HG03280 (cell line): ENCODE data around the gene ASTN1.
"Not testable (repeated sequence)": the region's sequence is repeated elsewhere in the genome, so short reads cannot be mapped to it uniquely, and the experiment has no call there.

Experiments used
- ATAC-seq: cut with Tn5 transposase; IDR thresholded peaks from one replicate; pipeline ENCODE4 v1.9.1; 2021; ENCODE audit warnings: mild to moderate bottlenecking, moderate library complexity; ENCODE audit not compliant: unreplicated experiment

ASTN1 gene

DNA sequence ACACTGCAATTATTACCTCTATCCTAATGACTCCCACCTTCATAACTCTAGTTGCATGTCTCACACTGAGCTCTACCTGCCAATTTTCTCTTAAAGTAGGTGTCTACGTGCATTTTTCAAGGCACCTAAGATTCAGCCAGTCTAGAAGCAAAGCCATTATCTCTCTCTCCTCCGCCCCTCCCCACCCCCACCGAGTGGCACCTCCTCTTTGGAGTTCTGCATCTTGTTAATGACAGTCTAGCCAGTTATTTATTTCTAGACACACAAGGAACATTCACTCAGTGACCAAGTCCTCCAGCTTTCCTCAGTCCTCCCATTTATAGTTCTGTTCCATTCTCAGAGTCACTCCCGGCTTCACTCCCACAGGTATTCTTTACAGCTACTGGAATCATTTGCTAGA lies 47.6 kb downstream of the ASTN1 start:
- ATAC-seq: no peak

- no peak for ATAC-seq
Measured at GRCh38 chr1:177106614-177107365, 57.7 kb downstream of the ASTN1 start.

GRCh38 chr1:177106196-177106595 lies 58.3 kb downstream of the ASTN1 start:
- ATAC-seq: no peak

DNA sequence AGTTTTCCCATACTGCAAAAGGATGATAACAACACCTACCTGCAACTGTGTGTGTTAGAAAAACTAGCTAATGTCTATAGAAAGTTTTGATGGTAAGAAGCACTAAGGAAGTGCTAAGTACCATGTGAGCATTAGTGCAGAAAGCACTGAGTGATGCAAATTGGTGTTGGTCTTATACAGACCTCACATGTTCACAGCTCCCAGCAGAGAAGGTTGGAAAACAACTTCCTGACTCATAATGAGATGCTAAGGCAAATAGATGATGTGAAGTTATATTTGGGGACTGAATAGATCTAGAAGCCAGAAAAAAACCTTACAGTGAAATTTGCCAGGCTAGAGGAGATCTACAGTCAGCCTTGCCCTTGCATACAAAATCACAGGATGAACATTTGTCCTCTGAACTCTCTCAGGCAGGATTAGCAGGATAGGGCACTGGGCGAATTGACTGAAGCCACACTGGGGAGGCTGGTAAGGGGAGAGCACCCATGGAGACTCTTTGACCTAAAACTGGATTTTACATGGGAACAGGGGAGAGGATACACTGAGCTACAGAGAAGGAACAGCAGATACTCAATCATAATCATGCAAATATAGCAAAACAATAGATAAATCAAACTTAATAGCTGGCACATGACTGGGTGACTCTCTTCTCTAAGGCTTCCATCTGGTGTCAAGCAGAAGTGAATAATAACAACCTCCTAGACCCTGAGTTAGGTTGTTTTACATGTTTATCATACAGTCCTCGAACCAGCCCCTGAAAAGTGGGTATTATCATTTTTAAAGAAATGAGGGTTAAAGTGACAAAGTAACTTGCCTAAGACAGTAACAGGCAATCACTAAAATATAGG lies 61.3 kb downstream of the ASTN1 start:
- no peak for ATAC-seq

DNA sequence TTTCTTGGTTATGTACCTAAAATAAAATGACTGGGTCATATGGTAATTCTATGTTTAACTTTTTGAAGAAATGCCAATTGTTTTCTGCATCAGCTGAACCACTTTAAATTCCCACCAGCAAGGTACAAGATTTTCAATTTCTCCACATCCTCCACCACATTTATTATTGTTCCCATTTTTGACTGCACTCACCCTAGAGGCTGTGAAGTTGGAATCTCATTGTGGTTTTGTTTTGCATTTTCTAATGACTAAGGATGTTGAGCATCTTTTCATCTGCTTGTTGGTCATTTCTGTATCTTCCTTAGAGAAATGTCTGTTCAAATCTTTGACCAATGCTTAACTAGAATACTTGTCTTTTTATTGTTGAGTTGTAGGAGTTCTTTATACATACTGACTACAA lies 72.5 kb downstream of the ASTN1 start:
- ATAC-seq: no peak

- no peak for ATAC-seq
Measured at GRCh38 chr1:177091040-177091439, 73.5 kb downstream of the ASTN1 start.

- ATAC-seq: no peak
Measured at GRCh38 chr1:177088966-177089365, 75.5 kb downstream of the ASTN1 start.

- ATAC-seq: no peak
Measured at GRCh38 chr1:177082855-177083693, 81.4 kb downstream of the ASTN1 start.

GRCh38 chr1:177080564-177080963 lies 83.9 kb downstream of the ASTN1 start:
- no peak for ATAC-seq

GRCh38 chr1:177077734-177078499 lies 86.6 kb downstream of the ASTN1 start:
- ATAC-seq: no peak

DNA sequence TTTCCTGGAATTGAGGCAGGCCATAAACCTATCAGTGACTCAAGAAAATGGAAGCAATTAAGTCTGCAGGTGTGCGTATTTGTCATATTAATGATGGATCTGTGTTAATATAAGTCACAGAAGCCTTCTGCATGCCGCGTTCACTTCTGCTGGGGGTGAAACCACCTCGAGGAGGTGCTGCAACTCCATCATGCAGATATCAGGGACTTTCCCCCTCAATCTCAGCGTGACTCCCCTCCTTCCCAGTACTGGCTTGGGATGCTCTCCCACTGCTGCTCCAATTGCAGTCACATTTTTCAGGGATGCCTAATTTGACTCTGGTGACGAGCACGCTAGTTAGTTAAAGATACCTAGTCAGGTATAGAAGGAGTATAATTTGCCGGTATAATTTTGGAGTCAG lies 87.5 kb downstream of the ASTN1 start:
- ATAC-seq: no peak

DNA sequence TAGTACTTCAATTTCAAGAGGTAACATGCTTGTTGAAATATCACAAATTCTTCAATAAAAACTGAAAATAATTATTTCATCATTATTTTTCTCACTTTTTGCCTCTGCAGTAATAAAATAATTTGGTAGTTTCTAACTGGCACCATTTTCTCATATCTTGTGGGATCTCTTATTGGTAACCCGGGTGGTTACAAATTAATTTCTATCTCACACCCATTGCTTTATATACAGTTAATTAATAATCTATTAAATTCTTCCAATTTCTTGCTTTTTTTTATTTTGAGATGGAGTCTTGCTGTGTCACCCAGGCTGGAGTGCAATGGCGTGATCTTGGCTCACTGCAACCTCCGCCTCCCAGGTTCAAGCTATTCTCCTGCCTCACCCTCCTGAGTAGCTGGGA lies 89.7 kb downstream of the ASTN1 start:
- not testable (repeated sequence) for ATAC-seq

- no peak for ATAC-seq
Measured at GRCh38 chr1:177069490-177069889, 95.0 kb downstream of the ASTN1 start.

DNA sequence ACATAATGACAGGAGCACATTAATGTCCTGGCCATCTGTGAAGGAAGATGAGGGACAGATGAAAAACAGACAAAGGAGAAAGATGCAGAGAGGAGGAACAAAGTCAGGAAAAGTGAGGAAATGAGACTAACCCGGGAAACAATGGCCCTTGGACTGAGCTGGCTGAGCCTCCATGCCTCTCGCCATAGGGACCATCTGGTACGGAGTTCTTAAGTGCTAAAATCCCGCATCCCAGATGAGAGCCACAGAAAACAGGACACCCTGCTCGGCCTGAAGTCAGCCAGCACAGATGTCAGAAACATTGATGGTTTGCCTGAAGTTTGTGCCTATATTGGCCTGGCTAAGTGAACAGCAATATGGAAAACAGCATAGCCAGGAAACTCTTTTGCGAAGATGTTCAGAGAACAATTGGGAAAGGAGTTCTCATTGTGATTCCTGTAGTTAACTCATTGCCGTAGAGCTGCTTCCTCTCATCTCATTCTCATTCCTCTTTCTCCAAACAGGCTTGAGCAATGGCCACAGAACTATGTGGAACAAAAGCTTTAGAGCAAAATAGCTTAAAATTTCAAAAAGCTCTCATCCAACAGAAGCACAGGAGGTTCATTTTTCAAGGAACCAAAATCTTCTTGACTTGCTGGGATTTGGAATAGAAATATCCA lies 96.6 kb downstream of the ASTN1 start:
- no peak for ATAC-seq

DNA sequence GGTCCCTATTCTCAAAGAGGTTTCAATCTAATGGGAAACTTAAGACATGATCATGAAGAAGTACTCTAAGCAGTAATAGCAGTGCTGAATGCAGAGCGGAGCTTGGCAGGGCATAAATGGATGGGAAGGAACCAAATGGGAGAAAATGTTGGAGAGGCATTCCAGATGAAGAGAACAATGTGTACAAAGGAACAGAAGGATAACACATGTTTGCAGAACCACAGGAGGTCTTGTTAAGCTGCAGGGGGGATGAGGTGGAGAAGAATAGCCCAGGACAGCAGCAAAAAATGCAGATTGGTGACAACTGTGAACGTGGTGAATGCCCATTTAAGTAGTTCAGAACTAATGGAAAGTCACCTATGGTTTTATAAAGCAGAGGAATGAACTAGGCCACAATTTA lies 99.1 kb downstream of the ASTN1 start:
- ATAC-seq: no peak

DNA sequence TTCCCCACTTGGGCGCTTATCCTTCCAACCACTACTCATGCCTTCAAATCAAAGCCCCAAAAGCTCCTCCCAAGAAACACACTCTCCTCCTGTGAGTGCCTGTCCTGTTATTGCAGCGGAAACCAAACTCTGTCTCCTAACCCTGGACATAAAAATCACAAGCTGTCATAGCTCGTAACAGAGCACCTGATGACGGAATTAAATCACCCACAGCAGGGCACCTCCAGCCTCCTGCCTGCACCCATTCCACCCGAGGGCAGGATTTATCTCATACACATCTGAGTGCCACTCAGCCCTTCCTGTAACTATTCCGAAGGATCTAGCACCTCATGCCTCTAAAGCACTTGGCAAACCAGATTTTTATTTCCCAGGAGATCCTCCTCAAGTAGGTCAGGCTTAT lies 100.9 kb downstream of the ASTN1 start:
- ATAC-seq: no peak

- no peak for ATAC-seq
Measured at GRCh38 chr1:177054542-177054941, 110.0 kb downstream of the ASTN1 start.

GRCh38 chr1:177053648-177054047 lies 110.9 kb downstream of the ASTN1 start:
- ATAC-seq: no peak

- no peak for ATAC-seq
Measured at GRCh38 chr1:177048314-177049069, 116.0 kb downstream of the ASTN1 start.
